HG03342 (cell line): ENCODE data around the gene NFATC1.

Experiments
- ATAC-seq: cut with Tn5 transposase; IDR thresholded peaks from one replicate; pipeline ENCODE4 v1.9.1; 2021; ENCODE audit warnings: mild to moderate bottlenecking, moderate library complexity; ENCODE audit not compliant: unreplicated experiment

Gene NFATC1

DNA sequence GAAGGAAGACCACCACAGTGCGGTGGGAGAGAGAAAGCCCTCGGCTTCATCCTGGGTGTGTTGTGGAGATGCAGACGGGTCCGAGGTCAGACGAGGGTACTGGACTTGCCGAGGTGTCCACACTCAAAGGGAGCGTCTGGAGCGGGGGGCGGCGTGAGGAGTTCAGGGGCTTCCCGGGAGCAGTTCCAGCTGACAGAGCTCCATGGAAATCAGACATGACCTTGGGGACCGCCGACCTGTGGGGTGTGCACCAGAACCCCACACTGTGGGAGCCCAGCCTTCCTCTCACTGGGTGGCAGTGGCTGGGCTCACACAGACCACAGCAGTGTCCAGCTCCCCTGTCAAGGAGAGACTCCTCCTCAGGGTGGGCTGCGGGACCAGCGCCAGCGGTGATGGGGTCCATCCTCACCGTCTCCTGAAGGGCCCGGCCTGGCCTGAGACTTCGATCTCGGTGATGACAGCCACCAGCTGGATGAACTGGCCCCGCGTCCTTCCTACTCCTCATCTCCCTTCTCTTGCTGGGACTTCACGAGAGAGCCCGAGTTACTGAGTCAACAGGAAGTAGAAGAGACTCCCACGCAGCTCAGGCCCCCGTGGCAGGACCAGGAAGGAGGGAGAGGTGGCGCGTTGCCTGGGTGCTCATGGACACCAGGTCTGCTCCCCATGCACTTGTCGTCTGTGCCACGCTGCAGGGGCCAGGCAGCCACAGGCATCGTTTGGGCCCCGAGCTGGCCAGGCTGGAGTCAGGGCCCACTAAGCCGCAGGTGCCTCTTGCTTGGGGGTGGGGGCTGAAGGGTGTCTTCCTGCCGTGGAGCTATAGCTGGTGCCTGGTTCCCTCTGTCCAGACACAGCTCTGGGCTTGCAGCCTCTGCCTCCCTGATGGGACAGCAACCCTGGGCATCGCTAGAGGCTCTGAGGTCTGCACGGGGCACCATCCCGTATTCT, 182.0 kb downstream of the NFATC1 start:
- ATAC-seq, result no peak

DNA sequence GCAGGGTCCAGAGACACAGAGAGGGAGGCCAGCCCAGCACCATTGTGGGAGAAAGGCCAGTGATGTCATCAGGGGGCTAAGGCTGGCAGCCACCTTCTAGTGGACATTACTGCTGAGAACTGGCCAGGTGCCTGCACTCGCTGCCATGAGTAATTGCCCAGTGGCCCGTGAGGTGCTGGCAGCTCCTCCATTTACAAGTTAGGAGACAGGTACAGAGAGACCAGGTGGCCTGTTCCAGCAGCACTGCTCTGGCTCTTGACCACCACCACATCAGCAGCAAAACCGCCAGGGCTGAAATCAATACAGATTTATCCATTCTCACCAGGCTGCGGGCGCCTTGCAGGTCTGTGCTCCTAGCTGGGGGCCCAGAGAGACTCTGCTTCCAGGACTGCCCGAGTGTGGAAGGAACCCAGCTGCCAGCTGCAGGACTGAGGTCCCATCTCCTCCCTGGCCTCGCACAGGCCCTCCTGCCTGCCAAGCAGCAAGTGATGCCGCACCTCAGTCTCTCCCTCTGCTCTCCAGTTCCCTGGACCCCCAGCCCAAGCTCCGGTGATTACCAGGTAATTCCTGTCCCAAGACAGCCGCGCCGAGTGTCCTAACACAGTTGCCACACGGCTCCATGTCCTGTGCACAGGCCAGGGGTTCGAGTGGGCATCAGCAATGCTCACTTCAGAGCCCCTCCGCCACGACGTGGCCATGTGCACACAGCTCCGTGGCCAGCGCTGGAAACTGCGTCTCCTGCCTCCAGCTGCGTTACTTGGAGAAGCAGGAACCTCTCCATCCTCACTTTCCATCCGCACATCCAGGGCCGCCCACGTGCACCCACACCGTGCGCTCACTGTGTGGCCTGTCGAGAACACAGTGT, 182.9 kb downstream of the NFATC1 start:
- ATAC-seq, result no peak
